Stimulated activated memory B cell treated with anti-CD40 and anti-IgM and Interleukin-4, amounts not matched to agents 10 μg/mL and 1 μg/mL and 100 μg/mL, for 72 hours (primary cell): ENCODE data around the gene SLC44A4.
"Not testable (repeated sequence)": the region's sequence is repeated elsewhere in the genome, so short reads cannot be mapped to it uniquely, and the experiment has no call there.

Experiments
- ATAC-seq: fragments of 150-1000 bp; cut with Tn5 transposase; 2 replicates; pipeline ENCODE4 v1.10.0; 2021
- H3K27ac Mint-ChIP-seq: one replicate; pipeline ENCODE4 v1.8.0; 2022; ENCODE audit warnings: mild to moderate bottlenecking, mixed read lengths
- H3K27me3 Mint-ChIP-seq: one replicate; pipeline ENCODE4 v1.8.0; 2022; ENCODE audit warnings: mixed read lengths
- H3K36me3 Mint-ChIP-seq: one replicate; pipeline ENCODE4 v1.8.0; 2022; ENCODE audit warnings: mixed read lengths
- H3K4me1 Mint-ChIP-seq: one replicate; pipeline ENCODE4 v1.8.0; 2022; ENCODE audit warnings: mixed read lengths
- H3K4me3 Mint-ChIP-seq: one replicate; pipeline ENCODE4 v1.8.0; 2022; ENCODE audit warnings: mild to moderate bottlenecking, moderate library complexity, mixed read lengths
- H3K9me3 Mint-ChIP-seq: one replicate; pipeline ENCODE4 v1.8.0; 2022; ENCODE audit warnings: mixed read lengths

SLC44A4 gene

GRCh38 chr6:31861919-31862343, 16.9 kb downstream of the SLC44A4 start:
- Mint-ChIP-seq H3K4me1 (peaks cover 28% of the 10 kb centered on the region), H3K36me3 (peaks cover 31% of the 10 kb centered on the region), H3K9me3 (no peaks in the 10 kb centered on the region), H3K4me3 (peak overlapping the region; percentile 96), H3K27me3 (no peaks in the 10 kb centered on the region), H3K27ac (peak overlapping the region; percentile 91)
- no peak for ATAC-seq

- Mint-ChIP-seq H3K27ac (peak overlapping the region; percentile 91), H3K36me3 (peaks cover 36% of the 10 kb centered on the region), H3K4me3 (peak overlapping the region; percentile 96), H3K27me3 (no peaks in the 10 kb centered on the region), H3K4me1 (peaks cover 28% of the 10 kb centered on the region), H3K9me3 (no peaks in the 10 kb centered on the region)
- no peak for ATAC-seq
Measured at GRCh38 chr6:31861150-31861549, 17.6 kb downstream of the SLC44A4 start.

- no peak overlapping the region for H3K27ac Mint-ChIP-seq
- H3K36me3 Mint-ChIP-seq: peaks cover 36% of the 10 kb centered on the region
- no peaks in the 10 kb centered on the region for H3K27me3 Mint-ChIP-seq
- no peak overlapping the region for H3K4me3 Mint-ChIP-seq
- no peaks in the 10 kb centered on the region for H3K9me3 Mint-ChIP-seq
- ATAC-seq: no peak
- H3K4me1 Mint-ChIP-seq: peaks cover 28% of the 10 kb centered on the region
Measured at GRCh38 chr6:31860349-31860748, 18.4 kb downstream of the SLC44A4 start.

GRCh38 chr6:31859923-31860322, 18.9 kb downstream of the SLC44A4 start:
- no peak for ATAC-seq
- H3K4me1 Mint-ChIP-seq: peaks cover 28% of the 10 kb centered on the region
- H3K36me3 Mint-ChIP-seq: peaks cover 36% of the 10 kb centered on the region
- H3K27ac Mint-ChIP-seq: no peak overlapping the region
- no peak overlapping the region for H3K4me3 Mint-ChIP-seq
- no peaks in the 10 kb centered on the region for H3K9me3 Mint-ChIP-seq
- no peaks in the 10 kb centered on the region for H3K27me3 Mint-ChIP-seq

- ATAC-seq: no peak
- Mint-ChIP-seq H3K9me3 (no peaks in the 10 kb centered on the region), H3K36me3 (peaks cover 36% of the 10 kb centered on the region), H3K4me1 (peaks cover 17% of the 10 kb centered on the region), H3K27ac (no peak overlapping the region), H3K4me3 (no peak overlapping the region), H3K27me3 (no peaks in the 10 kb centered on the region)
Measured at GRCh38 chr6:31858707-31859106, 20.1 kb downstream of the SLC44A4 start.

GRCh38 chr6:31857774-31858173, 21.0 kb downstream of the SLC44A4 start:
- H3K27me3 Mint-ChIP-seq, H3K4me3 Mint-ChIP-seq, H3K27ac Mint-ChIP-seq, ATAC-seq, H3K9me3 Mint-ChIP-seq: not testable (repeated sequence)
- Mint-ChIP-seq H3K4me1 (peaks cover 13% of the 10 kb centered on the region), H3K36me3 (peaks cover 38% of the 10 kb centered on the region)

GRCh38 chr6:31851980-31852718, 26.6 kb downstream of the SLC44A4 start:
- H3K4me1 Mint-ChIP-seq: not testable (repeated sequence)

GRCh38 chr6:31851485-31851832, 27.3 kb downstream of the SLC44A4 start:
- Mint-ChIP-seq H3K27me3 (no peaks in the 10 kb centered on the region), H3K4me3 (no peak overlapping the region), H3K36me3 (peaks cover 12% of the 10 kb centered on the region), H3K27ac (no peak overlapping the region), H3K4me1 (no peaks in the 10 kb centered on the region), H3K9me3 (no peaks in the 10 kb centered on the region)
- ATAC-seq: no peak

More at GRCh38 chr6:31851980-31852718, 26.6 kb downstream of the SLC44A4 start:
- H3K9me3 Mint-ChIP-seq, H3K27me3 Mint-ChIP-seq, H3K27ac Mint-ChIP-seq, ATAC-seq, H3K4me3 Mint-ChIP-seq: not testable (repeated sequence)
- H3K36me3 Mint-ChIP-seq: peaks cover 18% of the 10 kb centered on the region

GRCh38 chr6:31850765-31851484, 27.9 kb downstream of the SLC44A4 start:
- H3K27me3 Mint-ChIP-seq: no peaks in the 10 kb centered on the region
- peaks cover 12% of the 10 kb centered on the region for H3K36me3 Mint-ChIP-seq
- no peak overlapping the region for H3K27ac Mint-ChIP-seq
- no peaks in the 10 kb centered on the region for H3K4me1 Mint-ChIP-seq
- no peaks in the 10 kb centered on the region for H3K9me3 Mint-ChIP-seq
- no peak overlapping the region for H3K4me3 Mint-ChIP-seq
- ATAC-seq: no peak

GRCh38 chr6:31847276-31847978, 31.4 kb downstream of the SLC44A4 start:
- Mint-ChIP-seq H3K27me3 (no peaks in the 10 kb centered on the region), H3K36me3 (peaks cover 13% of the 10 kb centered on the region), H3K9me3 (no peaks in the 10 kb centered on the region), H3K27ac (no peak overlapping the region), H3K4me1 (no peaks in the 10 kb centered on the region), H3K4me3 (no peak overlapping the region)
- ATAC-seq: no peak

GRCh38 chr6:31844507-31844906, 34.3 kb downstream of the SLC44A4 start:
- Mint-ChIP-seq H3K27me3 (no peaks in the 10 kb centered on the region), H3K4me1 (no peaks in the 10 kb centered on the region), H3K36me3 (peaks cover 36% of the 10 kb centered on the region), H3K9me3 (no peaks in the 10 kb centered on the region), H3K27ac (no peak overlapping the region), H3K4me3 (no peak overlapping the region)
- ATAC-seq: no peak

- no peak for ATAC-seq
- Mint-ChIP-seq H3K27me3 (no peaks in the 10 kb centered on the region), H3K4me3 (no peak overlapping the region), H3K36me3 (peaks cover 51% of the 10 kb centered on the region), H3K4me1 (peaks cover 20% of the 10 kb centered on the region), H3K27ac (no peak overlapping the region), H3K9me3 (no peaks in the 10 kb centered on the region)
Measured at GRCh38 chr6:31842053-31842452, 36.7 kb downstream of the SLC44A4 start.

GRCh38 chr6:31839779-31840126, 39.0 kb downstream of the SLC44A4 start:
- ATAC-seq, H3K9me3 Mint-ChIP-seq, H3K27me3 Mint-ChIP-seq, H3K4me3 Mint-ChIP-seq, H3K27ac Mint-ChIP-seq: not testable (repeated sequence)
- peaks cover 65% of the 10 kb centered on the region for H3K36me3 Mint-ChIP-seq
- H3K4me1 Mint-ChIP-seq: peaks cover 34% of the 10 kb centered on the region

- peaks cover 66% of the 10 kb centered on the region for H3K36me3 Mint-ChIP-seq
- H3K27ac Mint-ChIP-seq: no peak overlapping the region
- H3K9me3 Mint-ChIP-seq: no peaks in the 10 kb centered on the region
- no peak overlapping the region for H3K4me3 Mint-ChIP-seq
- ATAC-seq: no peak
- H3K4me1 Mint-ChIP-seq: peaks cover 34% of the 10 kb centered on the region
- no peaks in the 10 kb centered on the region for H3K27me3 Mint-ChIP-seq
Measured at GRCh38 chr6:31838968-31839367, 39.8 kb downstream of the SLC44A4 start.

GRCh38 chr6:31838114-31838553, 40.7 kb downstream of the SLC44A4 start:
- not testable (repeated sequence) for H3K27me3 Mint-ChIP-seq, H3K27ac Mint-ChIP-seq, ATAC-seq, H3K9me3 Mint-ChIP-seq
- Mint-ChIP-seq H3K4me1 (peaks cover 34% of the 10 kb centered on the region), H3K4me3 (peak overlapping the region; percentile 93), H3K36me3 (peaks cover 66% of the 10 kb centered on the region)
